ENCODE data around the gene GAGE13.
"Not testable (repeated sequence)": the region's sequence is repeated elsewhere in the genome, so short reads cannot be mapped to it uniquely, and the experiment has no call there.

Gene GAGE13

DNA sequence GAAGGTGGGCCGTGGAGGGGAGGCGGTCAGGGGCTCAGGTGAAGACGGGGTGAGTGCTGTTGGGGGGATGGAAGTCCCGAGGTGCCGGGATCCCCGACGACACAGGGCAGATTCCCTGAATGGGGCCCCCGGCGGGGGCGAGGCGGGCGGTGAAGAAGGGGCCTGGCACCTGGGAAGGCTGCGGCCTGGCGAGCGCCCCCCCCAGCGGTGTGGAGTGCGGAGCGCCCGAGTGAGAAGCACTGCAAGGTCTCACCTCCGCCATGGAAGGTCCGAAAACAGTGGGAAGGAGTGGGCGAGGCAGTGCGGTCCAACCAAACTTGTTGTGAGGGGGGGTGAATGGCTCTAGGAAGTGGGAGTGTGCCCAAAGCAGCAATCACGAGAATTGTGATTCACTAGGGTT, 10.1 kb downstream of the GAGE13 start:
- DNase-seq: not testable (repeated sequence)

DNA sequence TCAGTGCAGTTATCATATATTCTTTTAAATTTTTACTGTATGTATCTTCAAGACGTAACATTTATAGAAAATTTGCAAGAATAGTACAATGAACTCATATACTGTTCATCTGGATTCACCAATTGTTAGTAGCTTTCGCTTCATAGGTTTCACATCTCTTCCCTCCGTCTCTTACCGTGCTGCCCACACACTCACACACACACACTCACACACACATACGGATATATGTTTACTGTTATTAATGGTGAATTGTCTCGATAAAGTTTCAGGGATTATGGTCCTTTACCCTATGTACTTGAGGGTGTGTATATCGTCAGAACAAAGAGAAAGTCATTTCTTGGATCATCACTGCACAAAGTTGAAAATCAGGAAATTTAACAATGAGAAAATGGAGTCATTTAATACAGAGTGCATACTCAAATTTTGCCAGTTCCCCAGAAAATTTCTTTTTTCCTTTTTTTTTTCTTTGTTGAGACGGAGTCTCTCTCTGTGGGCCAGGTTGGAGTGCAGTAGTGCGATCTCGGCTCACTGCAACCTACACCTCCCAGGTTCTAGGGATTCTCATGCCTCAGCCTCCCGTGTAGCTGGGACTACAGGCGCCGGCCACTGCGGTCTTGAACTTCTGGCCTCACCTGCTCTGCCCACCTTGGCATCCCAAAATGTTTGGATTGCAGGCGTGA, 13.3 kb downstream of the GAGE13 start:
- DNase-seq: not testable (repeated sequence)

DNA sequence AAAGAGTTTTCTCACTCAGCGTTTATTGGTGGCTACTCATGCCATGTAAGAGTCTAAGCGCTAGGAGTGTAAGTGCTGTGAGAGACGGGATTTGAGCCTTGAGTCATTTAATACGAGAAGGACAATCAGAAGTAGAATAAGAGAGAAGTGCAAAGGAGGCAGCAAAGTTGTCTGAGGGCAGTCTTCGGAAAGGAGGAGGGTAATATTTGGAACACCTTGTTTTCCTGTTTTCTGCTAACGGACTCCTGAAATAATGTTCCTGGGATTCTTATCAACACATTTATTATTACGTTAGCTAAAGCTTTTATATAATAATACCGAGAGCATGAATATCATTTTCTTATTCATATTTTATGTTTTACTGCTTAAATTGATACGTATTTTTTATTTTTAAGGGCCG, 14.0 kb downstream of the GAGE13 start:
- DNase-seq: not testable (repeated sequence)

DNA sequence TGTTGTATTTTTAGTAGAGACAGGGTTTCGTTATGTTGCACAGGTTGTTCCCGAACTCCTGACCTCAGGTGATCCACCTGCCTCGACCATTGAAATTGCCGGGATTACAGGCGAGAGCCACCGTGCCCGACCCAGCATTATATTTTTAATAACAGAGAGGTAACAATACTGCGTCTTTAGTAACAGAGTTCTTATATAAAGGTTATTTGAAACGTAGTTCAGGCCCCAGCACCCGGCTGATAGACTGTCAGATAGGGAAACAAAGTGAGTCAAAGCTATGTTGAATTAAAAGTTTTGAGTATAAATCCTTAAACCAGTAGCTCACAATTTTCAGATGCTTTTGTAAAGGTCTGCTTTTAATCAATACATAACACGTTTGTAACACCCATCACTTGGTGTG, 14.8 kb downstream of the GAGE13 start:
- not testable (repeated sequence) for DNase-seq
